ENCODE data around the gene PSME4.
"Not testable (repeated sequence)": the region's sequence is repeated elsewhere in the genome, so short reads cannot be mapped to it uniquely, and the experiment has no call there.

The PSME4 gene

DNA sequence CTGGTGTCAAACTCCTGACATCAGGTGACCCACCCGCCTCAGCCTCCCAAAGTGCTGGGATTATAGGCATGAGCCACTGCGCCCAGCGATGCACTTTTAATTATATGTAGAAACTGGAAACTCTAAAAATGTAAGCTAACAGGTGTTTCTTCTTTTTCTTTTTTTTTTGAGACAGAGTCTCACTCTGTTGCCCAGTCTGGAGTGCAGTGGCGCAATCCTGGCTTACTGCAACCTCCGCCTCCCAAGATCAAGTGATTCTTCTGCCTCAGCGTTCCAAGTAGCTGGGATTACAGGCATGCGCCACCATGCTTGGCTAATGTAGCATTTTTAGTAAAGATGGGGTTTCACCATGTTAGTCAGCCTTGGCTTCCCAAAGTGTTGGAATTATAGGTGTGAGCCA is 129.1 kb downstream of the PSME4 start:
- not testable (repeated sequence) for DNase-seq

GRCh38 chr2:53840580-53840979 is 130.2 kb downstream of the PSME4 start:
- no peak for DNase-seq

- DNase-seq = not testable (repeated sequence)
Observed at GRCh38 chr2:53829980-53830290, 140.9 kb downstream of the PSME4 start.

- DNase-seq = no peak
Observed at GRCh38 chr2:53829273-53829979, 141.4 kb downstream of the PSME4 start.

DNA sequence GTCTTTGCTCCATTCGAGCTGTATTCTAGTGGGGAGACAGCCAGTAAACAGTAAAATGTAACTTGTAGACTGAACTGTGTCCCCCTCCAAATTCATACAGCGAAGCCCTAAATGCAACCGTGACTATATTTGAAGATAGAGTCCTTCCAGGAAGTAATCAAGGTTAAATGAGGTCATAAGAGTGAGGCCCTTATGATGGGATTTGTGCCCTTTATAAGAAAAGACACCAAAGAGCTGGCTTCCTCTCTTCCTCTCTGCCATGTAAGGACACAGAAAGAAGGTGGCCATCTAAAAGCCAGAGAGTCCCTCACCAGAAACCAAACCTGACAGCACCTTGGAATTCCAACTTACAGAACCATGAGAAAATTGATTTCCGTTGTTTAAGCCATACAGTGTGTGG is 142.5 kb downstream of the PSME4 start:
- DNase-seq = no peak

- no peak for DNase-seq
Observed at GRCh38 chr2:53827398-53828175, 143.2 kb downstream of the PSME4 start.

GRCh38 chr2:53826587-53827397 is 144.0 kb downstream of the PSME4 start:
- DNase-seq = no peak

DNA sequence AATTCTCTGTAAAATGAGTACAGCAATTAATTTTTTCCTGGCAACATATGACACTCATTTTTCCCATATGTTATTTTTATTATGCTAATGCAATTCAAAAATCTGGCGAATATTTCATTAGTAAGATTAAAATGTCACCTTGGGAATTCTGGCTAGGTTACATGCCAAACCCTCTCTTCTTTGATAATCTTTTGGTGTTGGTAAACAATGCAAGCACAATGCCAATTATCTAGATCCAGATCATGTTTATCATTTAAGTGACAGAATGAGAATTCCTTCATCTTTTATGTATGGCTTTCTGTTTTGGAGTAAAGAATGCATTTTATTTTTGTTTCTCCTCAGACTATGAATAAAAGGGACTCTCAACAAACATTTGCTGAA is 144.8 kb downstream of the PSME4 start:
- DNase-seq = no peak

DNA sequence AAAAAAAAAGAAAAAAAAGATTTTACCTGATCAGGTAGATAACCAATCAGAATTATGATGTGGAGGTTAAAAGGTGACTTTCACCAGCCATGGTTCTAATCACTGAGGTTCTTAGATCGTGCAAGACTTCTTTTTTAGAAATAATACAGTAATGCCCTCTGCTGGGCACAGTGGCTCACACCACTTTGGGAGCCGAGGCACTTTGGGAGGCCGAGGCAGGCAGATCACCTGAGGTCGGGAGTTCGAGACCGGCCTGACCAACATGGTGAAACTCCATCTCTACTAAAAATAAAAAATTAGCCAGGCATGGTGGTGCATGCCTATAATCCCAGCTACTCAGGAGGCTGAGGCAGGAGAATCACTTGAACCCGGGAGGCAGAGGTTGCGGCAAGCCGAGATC is 147.2 kb downstream of the PSME4 start:
- not testable (repeated sequence) for DNase-seq

GRCh38 chr2:53821810-53822209 is 149.0 kb downstream of the PSME4 start:
- DNase-seq = no peak

GRCh38 chr2:53820711-53821110 is 150.1 kb downstream of the PSME4 start:
- DNase-seq = no peak

GRCh38 chr2:53820048-53820447 is 150.7 kb downstream of the PSME4 start:
- no peak for DNase-seq

DNA sequence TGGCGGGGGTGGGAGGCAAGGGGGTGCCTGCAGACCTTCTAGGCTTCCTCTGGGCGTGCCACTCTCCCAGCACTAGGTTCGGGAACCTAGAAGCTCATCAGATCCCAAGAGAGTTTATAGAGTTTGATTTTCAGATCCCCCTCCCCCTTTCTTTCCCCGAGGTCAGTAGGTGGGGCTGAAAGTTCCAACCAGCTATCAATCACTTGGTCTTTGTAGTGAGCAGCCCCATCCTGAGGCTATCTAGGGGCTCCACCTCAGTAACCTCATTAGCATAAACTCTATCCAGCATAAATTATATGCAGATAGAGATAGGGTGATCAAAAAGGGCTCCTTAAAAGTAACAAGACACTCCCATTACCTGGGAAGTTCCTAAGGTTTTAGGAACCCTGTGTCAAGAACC is 151.2 kb downstream of the PSME4 start:
- no peak for DNase-seq

- no peak for DNase-seq
Observed at GRCh38 chr2:53818854-53819435, 151.8 kb downstream of the PSME4 start.

Measured in right forelimb (tissue), 1 donor.